ENCODE data around the gene HOXB7.
A peak's percentile ranks its signal among the peaks of the same experiment; 100 is the strongest.

Gene HOXB7

DNA sequence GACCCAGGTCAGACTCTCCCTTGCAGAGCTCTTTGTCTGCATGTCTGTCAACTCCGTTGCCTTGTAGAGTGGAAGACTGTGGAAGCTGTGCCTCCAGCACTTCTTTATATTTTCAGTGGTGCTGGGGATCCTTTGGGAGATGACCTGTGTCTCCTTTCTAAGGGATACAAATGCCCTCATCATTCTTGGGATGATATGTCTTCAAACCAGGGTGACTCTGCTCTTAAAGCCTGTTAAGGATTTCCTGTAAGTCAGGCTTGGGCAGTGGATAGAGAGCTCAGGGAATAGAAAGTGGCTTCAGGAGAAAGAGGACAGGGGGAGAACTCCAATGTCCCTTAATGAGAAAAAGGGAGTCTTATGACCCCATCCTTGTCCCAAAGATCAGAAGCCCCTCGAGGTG is 22.3 kb downstream of the HOXB7 start:
- H3K36me3 Mint-ChIP-seq: no peaks in the 10 kb centered on the region
- peaks cover 100% of the 10 kb centered on the region for H3K27me3 Mint-ChIP-seq
- no peak overlapping the region for H3K27ac Mint-ChIP-seq
- no peaks in the 10 kb centered on the region for H3K9me3 Mint-ChIP-seq
- peaks cover 33% of the 10 kb centered on the region for H3K4me1 Mint-ChIP-seq
- no peak for ATAC-seq
- no peak overlapping the region for H3K4me3 Mint-ChIP-seq

DNA sequence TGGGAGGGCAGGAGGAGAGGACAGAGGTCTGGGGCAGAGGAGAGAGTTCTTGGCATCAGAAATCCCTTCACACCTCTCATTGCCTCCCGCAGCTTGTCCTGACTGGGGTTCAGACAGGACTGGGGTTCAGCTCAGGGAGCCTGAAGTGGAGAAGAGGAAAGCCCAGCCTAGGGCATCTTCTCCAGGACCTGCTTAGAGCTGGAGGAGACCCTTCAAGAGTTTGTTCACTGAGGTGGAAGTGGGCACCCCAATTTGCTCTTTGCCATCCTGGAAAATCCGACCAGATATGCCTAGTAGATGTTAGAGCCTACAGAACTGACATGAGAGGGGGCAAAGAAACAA is 22.8 kb downstream of the HOXB7 start:
- peaks cover 28% of the 10 kb centered on the region for H3K4me1 Mint-ChIP-seq
- ATAC-seq: no peak
- no peaks in the 10 kb centered on the region for H3K36me3 Mint-ChIP-seq
- H3K27me3 Mint-ChIP-seq: peaks cover 100% of the 10 kb centered on the region
- H3K9me3 Mint-ChIP-seq: no peaks in the 10 kb centered on the region
- H3K27ac Mint-ChIP-seq: no peak overlapping the region
- H3K4me3 Mint-ChIP-seq: no peak overlapping the region

DNA sequence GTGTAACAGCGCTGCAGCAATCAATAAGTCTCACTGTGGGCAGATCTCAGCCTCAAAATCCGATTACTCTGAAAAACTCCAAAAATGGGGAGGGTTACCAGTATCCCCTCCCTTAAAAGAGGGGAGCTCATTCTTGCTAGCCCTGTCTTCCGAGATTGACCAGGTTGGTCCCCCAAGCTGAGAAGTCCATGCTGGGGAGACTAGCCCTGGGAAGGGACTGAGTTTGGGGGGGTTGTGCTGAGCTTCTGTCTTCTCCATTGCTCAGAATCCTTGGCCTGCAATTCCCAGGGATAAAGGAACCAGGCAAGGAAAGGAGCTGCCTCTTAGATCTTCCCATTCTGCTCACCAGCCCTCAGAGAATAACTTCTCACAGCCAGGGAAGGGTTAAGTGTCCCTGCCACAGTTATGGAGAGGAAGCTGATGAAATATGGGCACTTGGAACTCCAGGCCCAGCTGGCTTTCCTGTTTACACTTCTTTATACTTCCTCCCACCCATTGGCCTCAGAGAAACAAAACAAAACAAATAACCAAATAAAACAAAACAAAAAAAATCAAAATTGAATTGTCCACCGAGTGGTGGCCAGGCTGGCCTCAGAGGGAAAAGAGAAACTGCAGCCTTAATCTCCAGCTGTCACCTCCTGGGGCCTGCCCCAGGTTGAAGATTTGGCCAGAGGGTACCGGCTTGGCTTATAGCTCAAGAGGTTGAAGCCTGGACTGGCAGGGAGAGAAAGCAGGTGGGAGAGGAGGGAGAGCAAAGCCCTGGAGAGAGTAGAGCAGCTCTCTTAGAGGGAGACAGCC is 23.3 kb downstream of the HOXB7 start:
- H3K4me1 Mint-ChIP-seq: peaks cover 22% of the 10 kb centered on the region

DNA sequence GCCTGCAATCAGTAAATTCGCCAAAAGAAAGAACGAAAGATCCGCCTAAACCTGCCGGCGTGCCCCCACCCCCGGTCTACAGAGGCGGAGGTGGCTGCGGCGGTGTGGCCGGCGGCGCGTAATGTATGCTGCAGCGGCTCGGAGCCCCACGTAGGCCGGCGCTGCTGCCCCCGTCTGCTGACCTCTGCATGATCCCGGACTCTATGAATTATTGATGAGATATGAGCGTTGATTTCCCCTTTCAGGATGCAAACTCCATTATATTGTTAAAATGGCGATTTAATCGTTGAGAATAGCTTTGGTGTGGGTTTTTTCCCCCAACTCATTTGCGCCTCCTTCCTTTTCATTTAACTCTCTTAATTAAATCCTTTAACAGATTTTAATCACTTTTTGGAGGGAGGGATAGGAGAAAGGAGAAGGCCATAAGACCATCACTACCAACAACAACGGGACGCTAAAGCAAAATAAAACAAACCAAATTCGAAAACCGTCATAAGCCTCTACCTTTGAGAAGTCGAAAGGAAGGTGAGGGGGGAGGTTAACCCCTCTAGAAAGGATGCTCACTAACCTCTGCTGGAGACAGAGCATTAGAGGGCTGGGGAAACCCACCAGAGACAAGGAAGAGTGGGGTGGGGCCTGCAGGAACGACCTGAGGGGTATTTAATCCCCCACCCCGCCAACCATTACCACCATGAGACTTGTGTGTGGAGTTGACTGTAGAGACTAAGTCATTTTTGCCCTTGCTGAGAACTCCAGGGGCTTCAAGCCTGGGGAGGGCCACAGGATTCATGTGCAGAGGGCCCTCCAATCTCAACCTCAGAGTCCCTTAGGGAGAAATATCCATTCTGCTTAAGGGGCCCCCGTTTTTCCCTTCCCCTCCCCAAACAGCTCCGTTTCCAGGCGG is 24.2 kb downstream of the HOXB7 start:
- Mint-ChIP-seq H3K4me1 (peaks cover 20% of the 10 kb centered on the region), H3K4me3 (peak overlapping the region; percentile 86), H3K9me3 (no peaks in the 10 kb centered on the region), H3K36me3 (no peaks in the 10 kb centered on the region), H3K27ac (no peak overlapping the region), H3K27me3 (peaks cover 100% of the 10 kb centered on the region)
- no peak for ATAC-seq

More for the DNA sequence above, 23.3 kb downstream of the HOXB7 start:
- no peaks in the 10 kb centered on the region for H3K36me3 Mint-ChIP-seq
- H3K27me3 Mint-ChIP-seq: peaks cover 100% of the 10 kb centered on the region
- no peak for ATAC-seq
- no peak overlapping the region for H3K27ac Mint-ChIP-seq
- H3K9me3 Mint-ChIP-seq: no peaks in the 10 kb centered on the region
- no peak overlapping the region for H3K4me3 Mint-ChIP-seq

DNA sequence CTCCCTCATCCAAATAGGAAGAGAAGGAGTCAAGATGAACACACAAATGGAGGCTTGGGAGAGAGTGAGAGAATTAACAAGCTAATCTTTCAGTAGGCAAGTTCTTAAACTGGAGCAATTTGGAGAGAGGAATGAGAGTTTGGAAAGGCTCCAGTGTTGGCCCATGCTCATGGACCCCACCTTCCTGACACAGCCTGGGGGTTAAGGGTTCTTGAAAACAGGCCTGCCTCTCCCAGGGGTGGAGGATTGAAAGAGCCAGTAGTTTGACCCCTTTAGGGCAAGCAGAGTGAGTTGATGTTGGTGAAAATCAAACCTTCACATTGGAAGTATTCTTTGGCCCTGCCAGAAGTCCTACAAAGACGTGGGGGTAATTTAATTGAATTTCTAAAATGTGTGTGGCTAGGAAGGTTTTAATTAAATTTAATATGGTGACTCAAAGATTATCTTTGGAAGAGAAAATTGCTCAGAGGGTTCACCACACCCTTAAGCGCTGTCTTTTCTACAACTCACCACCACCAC is 26.5 kb downstream of the HOXB7 start:
- Mint-ChIP-seq H3K4me3 (no peak overlapping the region), H3K27me3 (peaks cover 100% of the 10 kb centered on the region), H3K4me1 (peaks cover 20% of the 10 kb centered on the region), H3K9me3 (no peaks in the 10 kb centered on the region), H3K36me3 (no peaks in the 10 kb centered on the region), H3K27ac (no peak overlapping the region)
- no peak for ATAC-seq

DNA sequence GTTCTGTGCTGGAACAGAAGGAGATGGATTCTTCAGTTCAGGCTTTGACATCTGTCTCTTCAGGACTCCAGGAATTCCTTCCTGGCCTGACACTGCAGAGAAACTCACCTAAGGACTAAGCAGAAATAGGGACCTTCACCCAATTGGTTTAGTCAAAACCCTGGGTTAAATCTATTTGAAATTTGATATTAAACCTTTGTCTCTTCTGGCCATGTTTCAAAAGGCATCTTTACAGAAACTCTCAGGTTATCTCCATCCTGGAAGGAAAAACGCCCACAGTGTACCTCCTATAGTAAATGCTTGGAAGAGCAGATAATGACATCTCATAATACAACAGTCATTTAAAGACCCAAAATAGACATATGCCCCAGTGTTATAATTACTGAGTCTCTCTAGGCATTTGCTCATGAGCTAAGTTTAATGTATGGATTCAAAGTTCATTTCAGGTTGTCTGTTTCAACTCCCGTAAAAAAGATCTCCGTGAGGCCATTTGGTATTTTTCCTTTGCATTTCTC is 27.1 kb downstream of the HOXB7 start:
- Mint-ChIP-seq H3K27me3 (peaks cover 100% of the 10 kb centered on the region), H3K36me3 (no peaks in the 10 kb centered on the region), H3K4me1 (peaks cover 25% of the 10 kb centered on the region), H3K4me3 (no peak overlapping the region), H3K27ac (no peak overlapping the region), H3K9me3 (no peaks in the 10 kb centered on the region)
- ATAC-seq: no peak

DNA sequence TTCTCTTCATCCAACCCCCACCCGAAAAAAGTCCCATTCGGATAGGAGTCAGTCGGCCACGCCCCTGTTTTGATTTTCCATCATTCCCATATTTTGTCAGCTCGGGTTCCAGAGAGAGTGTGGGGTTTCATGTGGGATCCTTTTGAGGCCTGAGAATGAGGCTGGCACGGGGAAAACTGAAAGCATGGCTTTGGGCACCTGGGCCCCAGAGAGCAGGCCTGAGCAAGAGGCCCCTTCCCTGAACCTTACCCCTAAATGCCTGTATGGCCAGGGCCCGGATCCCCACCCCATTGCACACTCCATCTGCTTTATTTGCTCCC is 28.1 kb downstream of the HOXB7 start:
- H3K4me3 Mint-ChIP-seq: no peak overlapping the region
- H3K27ac Mint-ChIP-seq: no peak overlapping the region
- H3K9me3 Mint-ChIP-seq: no peaks in the 10 kb centered on the region
- H3K27me3 Mint-ChIP-seq: peaks cover 95% of the 10 kb centered on the region
- ATAC-seq: no peak
- H3K4me1 Mint-ChIP-seq: peaks cover 29% of the 10 kb centered on the region
- H3K36me3 Mint-ChIP-seq: no peaks in the 10 kb centered on the region

DNA sequence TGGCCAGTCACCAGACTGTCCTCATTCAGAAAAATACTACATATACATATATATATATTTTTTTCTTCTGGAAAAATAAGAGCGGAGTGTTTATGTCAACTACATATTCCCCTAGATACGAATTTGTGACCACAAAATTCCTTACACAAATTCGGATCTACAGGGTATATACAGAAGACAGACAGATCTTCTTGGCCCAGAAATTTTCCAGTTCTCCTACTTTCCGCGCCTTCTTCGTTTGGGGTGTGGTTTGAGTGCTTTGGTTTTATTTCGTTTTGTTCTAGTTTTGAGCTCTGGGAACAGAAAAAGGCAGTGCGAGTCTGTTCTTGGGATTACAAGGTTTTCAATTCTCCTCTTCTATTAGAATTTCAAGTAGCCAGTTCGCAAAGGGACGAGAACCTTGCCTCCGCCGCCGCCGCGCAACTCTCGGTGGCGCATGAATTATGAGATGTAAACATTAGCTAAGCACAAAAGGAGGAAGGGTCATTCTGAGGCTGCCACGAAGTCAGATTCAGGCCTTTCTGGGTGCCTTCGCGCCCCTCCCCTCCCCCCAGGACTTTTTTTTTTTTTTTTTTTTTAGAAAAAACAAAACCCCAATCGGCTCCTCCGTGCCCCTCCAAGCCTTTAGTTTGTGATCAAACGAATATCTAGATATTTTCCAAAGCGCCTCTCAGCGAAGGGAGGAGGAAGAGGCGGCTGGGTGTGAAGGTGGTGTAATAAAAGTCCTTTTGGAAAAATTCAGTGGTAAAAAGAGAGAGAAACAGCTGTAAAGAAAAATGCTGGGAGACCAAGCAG is 30.9 kb downstream of the HOXB7 start:
- H3K36me3 Mint-ChIP-seq: no peaks in the 10 kb centered on the region
- H3K4me1 Mint-ChIP-seq: peaks cover 18% of the 10 kb centered on the region
- H3K27me3 Mint-ChIP-seq: peaks cover 75% of the 10 kb centered on the region
- peak overlapping the region; percentile 8 for H3K4me3 Mint-ChIP-seq
- no peaks in the 10 kb centered on the region for H3K9me3 Mint-ChIP-seq
- H3K27ac Mint-ChIP-seq: no peak overlapping the region
- ATAC-seq: no peak

DNA sequence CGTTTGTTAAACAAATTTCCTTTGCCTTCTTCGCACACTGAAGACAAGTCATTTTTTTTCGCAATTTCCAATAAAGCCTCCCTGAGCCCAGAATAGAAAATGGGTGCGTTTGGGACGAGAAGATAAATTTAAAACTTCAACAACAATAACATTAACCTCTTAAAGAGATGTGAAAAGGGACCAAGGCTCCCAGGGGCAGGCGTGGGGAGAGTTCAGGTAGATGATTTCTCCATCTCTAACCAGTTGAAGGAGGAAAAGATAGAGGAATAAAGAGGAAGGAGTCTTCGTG is 31.4 kb downstream of the HOXB7 start:
- H3K9me3 Mint-ChIP-seq: no peaks in the 10 kb centered on the region
- no peaks in the 10 kb centered on the region for H3K36me3 Mint-ChIP-seq
- peaks cover 15% of the 10 kb centered on the region for H3K4me1 Mint-ChIP-seq
- no peak for ATAC-seq
- H3K27ac Mint-ChIP-seq: no peak overlapping the region
- H3K4me3 Mint-ChIP-seq: no peak overlapping the region
- peaks cover 74% of the 10 kb centered on the region for H3K27me3 Mint-ChIP-seq

DNA sequence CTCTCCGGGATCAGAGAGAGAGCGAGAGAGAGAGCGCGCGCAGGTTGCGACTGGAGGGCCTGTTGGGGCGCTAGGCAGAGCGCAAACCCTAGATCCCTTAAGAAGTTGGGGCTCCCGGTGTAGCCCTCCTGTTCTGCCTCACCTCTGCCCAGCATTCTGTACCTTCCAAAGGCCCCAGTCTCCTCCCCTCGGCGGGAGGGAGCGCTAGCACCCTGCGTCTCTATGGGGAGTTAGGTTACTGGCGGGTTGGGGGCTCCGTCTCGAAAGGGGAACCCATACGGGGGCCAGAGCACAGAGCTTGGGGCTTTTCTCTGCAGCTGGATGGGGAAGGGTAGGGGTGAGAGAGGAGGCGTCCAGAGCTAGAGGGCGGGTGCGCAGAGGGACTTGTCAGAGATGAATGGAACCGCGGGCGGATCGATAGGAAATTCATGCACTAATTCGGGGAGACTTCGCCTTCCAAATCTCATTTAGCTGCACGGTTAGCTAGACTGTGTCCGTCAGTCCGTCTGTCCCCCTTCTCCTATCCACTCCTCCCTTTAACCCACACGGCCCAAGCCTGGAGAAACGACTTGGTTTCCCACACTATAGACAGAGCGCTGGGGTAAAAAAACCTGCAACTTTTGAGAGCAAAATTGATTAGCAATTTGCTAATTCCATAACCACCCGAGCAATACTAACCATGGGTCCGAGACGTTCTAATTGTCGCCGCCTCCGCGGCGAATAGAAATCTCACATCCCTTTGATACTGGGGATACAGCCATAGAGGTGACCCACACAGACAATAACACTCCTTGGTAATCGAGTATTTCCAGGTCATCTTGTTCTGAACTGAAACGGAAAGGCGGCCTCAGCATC is 32.0 kb downstream of the HOXB7 start:
- no peak overlapping the region for H3K27ac Mint-ChIP-seq
- ATAC-seq: peak; percentile 49
- H3K4me1 Mint-ChIP-seq: peaks cover 15% of the 10 kb centered on the region
- peaks cover 73% of the 10 kb centered on the region for H3K27me3 Mint-ChIP-seq
- H3K36me3 Mint-ChIP-seq: no peaks in the 10 kb centered on the region
- H3K4me3 Mint-ChIP-seq: peak overlapping the region; percentile 73
- H3K9me3 Mint-ChIP-seq: no peaks in the 10 kb centered on the region

DNA sequence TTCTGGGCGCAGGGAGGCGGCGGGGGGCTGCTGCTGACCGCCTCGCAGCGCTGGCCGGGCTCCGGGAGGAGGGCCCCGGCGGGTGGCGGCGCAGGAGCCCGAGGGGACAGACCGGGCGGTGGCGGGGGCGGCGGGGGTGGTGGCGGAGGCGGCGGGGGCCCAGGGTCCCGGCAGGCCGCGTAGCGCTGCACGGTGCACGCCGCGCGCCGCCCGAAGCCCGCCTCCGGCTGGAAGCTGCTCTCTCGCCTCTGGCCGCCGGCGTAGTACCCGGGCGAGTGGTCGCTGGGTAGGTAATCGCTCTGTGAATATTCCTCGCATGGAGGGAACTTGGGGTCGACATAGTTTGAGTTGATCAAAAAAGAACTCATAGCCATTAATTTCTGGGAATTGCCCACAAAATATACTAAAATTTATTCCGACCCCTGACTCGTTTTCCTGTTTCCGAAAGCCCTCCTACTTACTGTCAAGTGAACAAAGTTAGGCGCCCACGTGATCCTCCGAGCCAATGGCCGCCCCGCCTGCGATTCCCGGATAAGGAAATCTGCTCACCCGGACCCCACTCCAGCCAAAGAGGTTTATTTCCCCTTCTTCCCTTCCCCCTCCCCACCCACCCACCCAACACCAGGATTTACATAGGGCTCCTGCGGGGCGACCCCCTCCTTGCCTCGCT is 32.7 kb downstream of the HOXB7 start, which contains the start of gene HOXB4:
HOXB4 (minus strand) TSS at position 405 of the 670 bp plus-strand sequence; CDS start at position 374, 31 bp downstream.
- Mint-ChIP-seq H3K36me3 (no peaks in the 10 kb centered on the region), H3K27me3 (peaks cover 65% of the 10 kb centered on the region), H3K9me3 (no peaks in the 10 kb centered on the region), H3K4me1 (peaks cover 15% of the 10 kb centered on the region), H3K27ac (no peak within 1 kb of the TSS), H3K4me3 (peak within 1 kb of the TSS; percentile 73)
- peak; percentile 62 for ATAC-seq

DNA sequence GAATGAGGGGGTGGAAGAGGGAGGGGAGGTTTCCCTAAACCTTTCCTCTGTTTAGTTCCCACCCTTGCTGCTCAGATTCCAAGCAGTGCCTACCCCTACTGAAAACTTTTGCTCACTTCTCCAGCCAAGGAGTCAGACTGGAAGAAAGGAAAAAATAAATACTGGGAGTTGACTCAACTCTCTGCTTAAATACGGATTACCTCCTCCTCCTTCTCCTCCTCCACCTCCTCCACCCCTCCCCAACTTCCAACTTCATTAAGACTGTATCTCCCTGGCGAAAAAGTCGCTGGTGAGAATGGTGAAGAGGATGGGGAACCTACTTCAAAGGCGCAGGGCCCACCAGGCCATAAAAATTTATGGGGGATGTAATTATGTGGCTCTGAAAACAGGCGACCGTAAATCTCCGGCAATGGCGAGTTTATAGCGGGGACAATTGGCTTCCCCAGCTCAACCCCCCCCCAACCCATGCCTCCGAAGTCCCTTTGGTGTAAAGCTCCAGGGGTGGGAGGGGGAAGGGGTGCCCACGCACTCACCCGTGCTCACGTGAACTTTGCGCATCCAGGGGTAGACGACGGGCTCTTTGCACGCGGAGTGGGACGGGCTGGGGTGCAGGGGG is 33.4 kb downstream of the HOXB7 start:
- Mint-ChIP-seq H3K9me3 (no peaks in the 10 kb centered on the region), H3K4me1 (peaks cover 15% of the 10 kb centered on the region), H3K27ac (no peak overlapping the region), H3K4me3 (peak overlapping the region; percentile 62), H3K36me3 (no peaks in the 10 kb centered on the region), H3K27me3 (peaks cover 59% of the 10 kb centered on the region)
- ATAC-seq: peak; percentile 28

DNA sequence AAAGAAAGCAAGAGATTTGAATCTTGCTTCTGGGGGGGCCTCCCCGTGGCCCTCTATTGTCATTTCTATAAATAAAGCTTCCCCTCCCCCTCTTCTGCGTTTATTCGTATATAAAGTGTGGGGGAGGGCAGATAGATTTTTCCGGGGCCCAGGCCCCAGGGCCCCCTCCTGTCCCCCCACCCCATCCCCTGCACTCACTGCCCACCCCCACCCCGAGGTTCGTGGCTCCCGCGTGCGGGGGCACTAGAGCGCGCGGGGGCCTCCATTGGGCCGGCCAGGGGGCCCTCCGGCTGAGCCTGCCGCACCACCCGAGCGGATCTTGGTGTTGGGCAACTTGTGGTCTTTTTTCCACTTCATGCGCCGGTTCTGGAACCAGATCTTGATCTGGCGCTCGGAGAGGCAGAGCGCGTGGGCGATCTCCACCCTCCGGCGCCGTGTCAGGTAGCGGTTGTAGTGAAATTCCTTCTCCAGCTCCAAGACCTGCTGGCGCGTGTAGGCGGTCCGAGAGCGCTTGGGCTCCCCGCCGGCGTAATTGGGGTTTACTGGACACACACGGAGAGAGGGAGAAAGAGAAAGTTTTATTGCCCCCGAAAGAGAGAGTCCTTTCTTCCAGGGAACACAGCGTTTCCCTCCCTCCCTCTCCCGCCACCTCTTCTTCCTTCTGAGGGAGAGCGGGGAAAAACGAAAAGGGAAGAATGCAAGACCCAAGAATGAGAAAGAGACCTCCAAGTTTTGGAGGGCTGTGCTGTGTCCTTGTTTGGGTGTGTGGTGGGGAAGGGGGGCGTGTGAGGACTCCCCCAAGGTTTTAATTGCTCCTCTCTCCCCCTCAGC is 34.1 kb downstream of the HOXB7 start:
- H3K4me3 Mint-ChIP-seq: peak overlapping the region; percentile 11
- H3K4me1 Mint-ChIP-seq: peaks cover 15% of the 10 kb centered on the region
- peaks cover 52% of the 10 kb centered on the region for H3K27me3 Mint-ChIP-seq
- H3K27ac Mint-ChIP-seq: no peak overlapping the region
- ATAC-seq: no peak
- no peaks in the 10 kb centered on the region for H3K36me3 Mint-ChIP-seq
- no peaks in the 10 kb centered on the region for H3K9me3 Mint-ChIP-seq

Data from stimulated activated memory B cell treated with anti-CD40 and anti-IgM and Interleukin-4, amounts not matched to agents 10 μg/mL and 1 μg/mL and 100 μg/mL, for 72 hours (primary cell).